GM19023 (cell line): Measurements from ENCODE around the gene RCAN2.

Source experiments
- ATAC-seq: cut with Tn5 transposase; IDR thresholded peaks from one replicate; pipeline ENCODE4 v1.9.1; 2021; ENCODE audit warnings: mild to moderate bottlenecking, moderate library complexity; ENCODE audit not compliant: unreplicated experiment

Gene RCAN2

DNA sequence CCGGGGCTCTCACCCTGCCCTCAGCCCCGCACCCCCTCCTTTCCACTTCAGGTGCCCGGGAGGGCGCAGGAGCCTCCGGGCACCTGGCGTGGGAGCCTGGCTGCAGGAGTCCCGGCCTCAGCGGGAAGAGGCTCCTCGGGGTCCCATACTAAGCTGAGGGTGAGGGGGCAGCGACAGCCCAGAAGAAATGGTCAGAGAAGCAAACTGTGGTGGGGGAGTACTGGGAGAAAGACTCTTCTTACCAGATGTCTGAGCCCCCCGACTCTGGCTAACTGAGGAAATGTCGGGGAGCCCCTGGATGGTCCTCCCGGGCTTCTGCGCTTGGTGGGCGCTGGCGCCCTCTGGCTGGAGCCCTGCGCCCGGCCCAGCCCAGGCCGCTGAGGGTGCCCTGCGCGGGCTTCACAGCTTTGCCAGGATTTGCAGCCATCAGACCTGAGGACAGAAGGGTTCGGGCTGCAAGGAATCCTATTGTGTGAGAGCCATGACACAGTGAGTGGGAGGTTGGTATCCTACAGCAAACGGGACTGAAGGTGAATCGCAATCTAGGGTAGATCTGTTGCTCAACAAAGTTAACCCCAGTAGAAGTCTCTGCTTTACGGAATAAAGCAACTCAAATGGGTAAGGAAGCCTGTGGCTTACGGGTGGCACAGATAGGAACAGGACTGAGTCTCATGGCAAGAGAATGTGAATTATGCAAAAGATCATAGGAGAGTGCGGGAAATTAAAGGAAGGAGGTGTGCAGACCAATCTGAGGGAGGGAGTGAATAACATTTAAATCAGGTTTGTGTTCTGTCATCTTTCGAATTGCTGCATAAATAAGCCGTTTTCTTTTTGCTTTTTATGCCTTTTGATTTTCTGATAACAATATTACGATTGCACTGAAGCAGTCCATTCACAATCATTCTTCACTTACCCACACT is 639 bp upstream of the RCAN2 start:
- no peak for ATAC-seq

DNA sequence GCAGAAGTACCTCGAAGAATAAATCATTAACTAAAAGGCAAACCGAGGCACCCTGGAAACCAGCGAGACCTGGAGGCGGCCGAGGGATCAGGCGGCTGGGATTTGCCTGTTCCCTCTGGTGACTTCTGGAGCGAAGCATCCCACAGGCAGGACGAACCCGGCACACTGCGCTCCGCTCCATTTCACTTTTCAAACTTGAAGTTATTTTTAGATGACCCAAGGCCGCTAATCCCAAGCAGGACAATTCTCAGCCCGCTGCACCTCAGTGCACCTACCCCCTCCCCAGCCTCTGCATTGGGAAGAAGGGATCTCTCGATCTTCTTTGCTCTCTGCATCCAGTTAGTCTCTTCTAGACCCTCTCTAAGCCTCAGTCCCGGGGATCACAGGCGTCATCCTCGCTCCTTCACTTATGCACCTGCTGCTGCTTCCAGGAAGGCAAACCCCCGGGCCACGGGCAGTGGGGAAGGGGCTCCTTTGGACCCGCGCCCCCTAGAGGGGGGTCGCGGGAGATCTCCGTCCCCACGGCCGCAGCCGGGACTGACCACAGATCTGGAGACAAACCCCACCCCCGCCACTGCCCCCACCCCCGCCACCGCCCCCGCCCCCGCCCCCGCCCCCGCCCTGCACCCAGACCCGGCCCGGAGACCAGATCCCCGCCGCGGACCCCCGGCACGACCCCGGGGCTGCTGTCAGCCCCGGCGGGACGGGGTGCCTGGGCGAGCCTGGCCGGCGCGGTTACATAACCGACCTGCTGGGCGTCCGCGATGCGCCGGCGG is 636 bp downstream of the RCAN2 start:
- ATAC-seq = no peak

DNA sequence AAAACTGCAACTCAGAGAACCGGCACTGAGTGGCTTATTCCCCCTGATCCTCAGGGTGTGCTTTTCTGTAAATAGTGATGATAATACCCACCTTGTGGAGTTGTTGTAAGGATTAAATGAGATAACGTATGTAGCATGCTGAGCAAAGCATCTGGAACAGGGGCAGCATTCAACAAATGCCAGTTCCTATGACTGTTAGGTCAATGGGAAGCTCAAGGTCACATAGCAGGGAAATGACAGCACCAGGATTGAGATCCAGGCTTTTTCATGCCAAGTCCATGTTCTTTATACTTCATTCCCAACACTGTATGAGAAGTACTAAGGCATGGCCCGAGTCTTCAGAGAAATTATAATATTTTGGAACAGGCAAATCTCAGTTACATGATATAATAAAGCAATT is 5.1 kb downstream of the RCAN2 start:
- ATAC-seq = no peak

DNA sequence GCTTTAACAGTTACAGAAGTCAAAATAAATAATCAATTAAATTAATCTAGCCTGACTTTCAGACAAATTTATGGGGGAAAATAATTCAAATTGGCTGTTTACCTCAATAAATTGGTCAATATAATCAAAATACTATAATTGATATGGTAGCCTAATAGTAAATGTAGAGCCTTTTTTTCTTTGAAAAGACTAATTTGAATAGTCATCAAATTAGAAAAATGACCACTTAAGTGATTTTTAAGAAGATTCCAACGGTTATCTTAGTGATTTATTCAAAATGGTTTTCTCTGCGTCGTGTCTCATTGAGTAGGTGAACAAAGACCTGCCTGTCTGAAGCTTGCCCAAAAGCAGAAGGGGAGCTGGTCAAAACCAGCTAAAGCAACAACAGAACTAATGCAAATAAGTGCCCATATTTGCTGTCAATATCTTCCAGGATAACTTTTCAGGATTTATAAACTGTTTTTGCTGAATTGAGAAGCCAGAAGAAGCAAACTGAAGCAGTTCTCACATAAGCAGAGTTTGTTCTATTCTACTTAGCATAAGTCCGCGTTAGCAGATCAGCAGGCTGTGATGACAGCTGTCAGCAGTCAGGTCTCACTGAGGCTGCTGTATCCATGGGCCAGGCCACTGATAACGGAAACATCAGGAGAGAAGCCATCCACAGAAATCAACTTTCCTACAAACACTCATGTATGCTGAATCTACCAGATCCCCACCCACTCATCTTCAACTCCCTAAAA is 7.0 kb downstream of the RCAN2 start:
- no peak for ATAC-seq

DNA sequence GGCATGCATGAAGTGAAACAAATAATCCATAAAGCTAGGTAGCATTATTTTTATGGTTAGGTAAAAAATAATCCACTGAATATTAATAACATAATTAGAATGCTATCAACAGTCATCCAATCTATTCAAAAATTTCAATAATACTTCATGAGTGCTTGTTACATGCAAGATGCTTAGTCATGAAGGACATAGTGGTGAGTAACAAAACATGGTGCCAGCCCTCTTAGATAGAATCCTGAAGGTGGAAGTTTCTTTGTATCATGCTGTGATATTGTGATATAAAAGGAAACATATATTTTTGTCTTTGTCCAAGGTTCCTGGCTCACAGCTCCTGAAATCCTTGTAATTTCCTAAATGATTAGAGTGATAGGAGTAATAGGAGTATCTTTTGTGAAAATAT is 14.9 kb downstream of the RCAN2 start:
- no peak for ATAC-seq

DNA sequence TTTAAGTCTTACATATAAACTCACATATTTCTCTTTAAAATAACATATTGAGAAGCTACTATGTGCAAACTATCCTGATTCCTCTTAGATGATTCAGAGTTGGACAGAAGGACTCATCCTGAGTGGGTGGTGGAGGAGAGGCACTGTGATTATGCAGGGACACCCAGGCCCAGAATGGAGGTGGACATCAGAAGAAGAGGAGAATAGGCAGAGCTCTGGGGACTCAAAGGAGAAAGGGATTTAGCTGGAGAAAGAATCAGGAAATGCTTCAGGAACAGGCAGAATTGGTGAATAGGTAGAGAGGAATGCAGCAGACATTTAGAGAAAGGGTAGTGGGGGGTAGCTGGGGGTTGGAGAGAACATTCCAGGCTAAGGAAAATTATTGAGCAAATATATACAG is 17.4 kb downstream of the RCAN2 start:
- no peak for ATAC-seq

DNA sequence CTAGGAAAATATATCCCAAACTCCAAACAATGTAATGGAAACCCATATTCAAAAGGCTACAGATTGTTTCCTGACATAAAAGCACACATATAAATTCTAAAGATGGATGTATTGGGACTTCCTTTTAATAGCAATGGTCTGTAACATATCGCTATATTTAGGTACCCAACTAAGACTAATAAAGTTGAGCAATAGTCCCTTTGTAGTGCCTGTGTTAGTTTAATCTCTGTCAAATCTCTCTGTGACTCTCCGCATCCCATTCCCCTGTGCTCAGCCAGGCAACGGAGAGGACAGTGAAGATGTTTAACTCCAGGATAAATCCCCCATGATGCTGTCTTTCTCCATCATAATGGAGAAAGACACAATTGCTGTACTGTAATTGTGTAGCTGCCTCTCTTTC is 19.0 kb downstream of the RCAN2 start:
- no peak for ATAC-seq

DNA sequence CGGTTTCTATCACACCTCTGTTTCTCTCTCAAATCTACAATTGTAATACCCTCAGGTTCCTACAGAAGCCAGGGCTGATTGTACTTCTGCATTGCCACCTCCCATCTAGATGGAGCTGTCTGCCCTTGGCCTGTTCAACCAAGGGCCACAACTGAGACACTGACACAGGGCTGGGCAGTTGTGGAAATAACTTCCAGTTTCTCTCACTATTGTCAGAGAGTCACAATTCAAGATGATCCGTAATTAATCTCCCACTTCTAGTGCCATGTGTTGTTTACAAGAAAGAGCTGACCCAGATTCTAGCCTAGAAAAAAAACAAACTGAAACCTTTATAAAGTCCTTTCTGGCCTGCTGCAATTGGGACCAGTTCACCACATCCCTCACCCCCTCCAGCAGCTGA is 22.2 kb downstream of the RCAN2 start:
- ATAC-seq = no peak

DNA sequence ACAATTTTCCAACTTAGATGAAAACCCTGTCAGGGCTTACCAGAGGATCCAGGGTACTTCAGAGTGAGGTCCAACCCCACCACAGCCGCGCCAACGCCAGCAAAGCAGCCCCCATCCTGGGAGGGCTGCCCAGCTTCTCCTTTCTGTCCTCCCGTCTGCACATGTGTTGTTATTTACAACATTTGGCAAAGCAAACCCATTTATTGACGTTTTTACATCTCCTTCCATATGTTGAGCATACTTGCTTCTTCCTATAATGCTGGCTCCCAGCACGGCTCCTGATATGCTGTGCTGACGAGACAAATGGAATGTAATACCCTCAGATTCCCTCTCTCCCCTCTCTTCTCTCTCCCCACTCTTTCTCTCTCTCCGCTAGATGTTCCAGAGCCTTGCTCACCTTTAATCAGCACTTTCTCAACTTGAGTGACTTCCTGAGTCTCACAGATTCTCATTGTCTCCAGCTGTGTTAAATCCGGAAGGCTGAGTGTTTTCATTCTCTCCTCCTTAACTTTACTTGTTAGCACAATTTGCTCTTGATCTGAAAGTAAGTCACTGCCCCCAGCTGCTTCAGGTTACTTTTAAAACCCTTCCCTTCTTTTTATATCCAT is 22.7 kb downstream of the RCAN2 start:
- ATAC-seq = no peak

DNA sequence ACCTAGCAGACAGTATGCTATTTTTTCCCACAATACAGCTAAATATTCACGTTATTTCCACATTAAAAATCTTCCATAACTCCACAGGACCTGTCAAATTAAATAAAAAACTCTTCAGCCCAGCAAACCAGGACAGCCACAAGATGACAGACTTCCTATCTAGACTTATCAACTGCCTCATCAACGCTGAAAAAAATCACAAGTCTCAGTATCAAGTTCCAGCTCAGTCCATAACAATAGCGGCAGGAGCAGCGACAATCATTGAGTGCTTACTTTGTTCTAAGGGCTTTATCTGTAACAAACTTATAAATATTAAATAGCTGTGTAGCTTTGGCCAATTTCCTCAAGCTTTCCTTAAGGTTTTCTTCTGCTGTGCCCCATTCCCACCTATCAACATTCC is 24.7 kb downstream of the RCAN2 start:
- no peak for ATAC-seq

DNA sequence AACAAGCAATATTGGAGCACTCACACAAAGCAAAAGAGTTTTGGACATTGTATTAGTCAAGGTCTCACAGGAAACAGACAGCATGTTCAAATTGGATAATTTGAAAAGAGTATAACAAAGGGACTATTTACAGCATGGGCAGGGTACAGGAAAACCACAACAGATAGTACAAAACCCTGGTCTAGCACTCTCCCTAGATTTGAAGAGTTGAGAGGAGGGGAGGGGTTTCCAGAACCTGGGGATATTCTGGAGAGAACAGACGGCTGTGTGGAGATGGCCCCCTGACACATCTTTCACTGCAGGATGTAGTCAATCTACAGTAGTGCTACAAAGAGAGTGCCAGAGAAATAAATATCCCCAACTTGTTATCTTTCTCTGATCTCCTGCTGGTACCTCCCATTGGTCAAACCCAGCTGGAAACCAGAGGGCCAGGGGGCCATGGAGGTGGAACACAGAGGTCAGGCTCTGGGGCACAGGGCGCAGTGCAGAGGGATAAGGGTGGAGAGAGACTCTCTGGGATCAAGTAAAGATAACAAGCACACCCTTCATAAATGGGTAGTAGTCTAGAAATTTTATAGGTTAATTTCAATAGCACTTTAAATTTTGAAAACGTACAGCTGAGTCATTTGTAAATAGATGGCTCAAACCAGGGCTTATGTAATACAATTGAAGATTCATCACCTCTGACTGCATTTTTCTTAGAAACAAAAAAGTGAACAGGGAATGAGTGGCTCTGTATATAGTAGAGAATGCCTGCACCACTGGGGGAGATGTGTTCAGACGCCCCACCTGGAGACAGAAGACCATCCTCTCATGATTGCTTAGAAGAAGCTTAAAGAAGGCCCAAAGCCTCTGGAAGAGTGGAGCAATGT is 25.7 kb downstream of the RCAN2 start:
- no peak for ATAC-seq

DNA sequence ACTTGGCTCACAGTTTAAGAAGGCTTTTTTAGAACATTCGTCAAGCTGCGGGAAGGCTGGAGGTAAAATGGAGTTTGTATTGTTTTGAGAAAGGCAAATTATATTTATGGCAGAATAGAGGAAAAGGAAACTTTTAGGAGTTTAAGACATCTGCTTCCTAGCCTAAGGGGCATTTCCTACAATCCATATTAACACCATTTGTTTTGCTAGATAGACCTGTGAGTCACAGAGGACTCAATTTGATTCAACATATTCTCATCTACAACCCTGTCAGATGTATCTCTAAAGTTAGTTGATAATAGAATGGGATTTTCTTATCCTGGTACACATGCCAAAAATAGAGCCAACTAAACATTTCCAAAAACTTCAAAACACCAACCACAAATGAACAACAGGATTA is 35.0 kb downstream of the RCAN2 start:
- no peak for ATAC-seq

DNA sequence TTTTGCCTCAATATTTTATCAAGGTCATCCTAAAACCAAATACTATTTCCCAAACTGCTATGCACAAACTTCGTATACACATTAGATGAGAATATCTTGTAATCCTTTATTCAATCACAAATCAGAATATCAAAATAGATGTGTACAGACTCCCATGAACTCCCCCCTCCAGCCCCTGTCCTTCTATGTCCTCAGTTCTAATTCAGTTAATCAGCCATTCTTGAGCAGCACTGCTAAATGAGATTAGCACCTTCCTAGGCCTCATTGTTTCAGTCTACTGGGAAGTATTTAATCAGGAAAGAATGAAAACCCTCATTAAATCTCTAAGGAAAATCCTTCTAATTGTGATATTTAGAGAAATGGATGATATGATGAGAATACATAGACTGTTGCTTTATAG is 36.6 kb downstream of the RCAN2 start:
- ATAC-seq = no peak

DNA sequence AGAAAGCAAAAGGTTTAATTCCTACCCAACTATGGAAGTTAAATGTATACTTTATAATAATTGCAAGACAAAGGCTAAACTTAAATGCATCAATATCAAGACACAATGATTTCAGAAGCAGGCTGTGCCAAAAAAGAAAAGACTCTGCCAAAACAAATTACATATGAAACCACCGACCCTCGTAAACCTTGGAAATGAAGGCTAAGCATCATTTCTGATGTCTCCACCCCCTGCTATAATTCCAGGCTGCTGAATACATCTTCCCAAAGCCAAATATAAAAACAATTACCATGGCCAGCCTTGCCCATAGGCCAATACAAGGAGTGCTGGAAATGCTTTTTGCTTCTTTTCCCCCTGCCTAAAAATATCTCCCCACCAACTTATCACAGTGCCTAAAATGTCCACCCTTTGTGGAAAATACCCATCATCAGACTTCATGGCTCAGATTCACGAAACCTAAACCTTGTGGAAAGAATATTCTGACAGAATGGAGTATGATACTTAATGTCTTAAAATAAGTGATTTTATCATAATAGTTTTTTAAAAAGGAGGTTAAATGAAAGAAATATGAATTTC is 37.4 kb downstream of the RCAN2 start:
- no peak for ATAC-seq

DNA sequence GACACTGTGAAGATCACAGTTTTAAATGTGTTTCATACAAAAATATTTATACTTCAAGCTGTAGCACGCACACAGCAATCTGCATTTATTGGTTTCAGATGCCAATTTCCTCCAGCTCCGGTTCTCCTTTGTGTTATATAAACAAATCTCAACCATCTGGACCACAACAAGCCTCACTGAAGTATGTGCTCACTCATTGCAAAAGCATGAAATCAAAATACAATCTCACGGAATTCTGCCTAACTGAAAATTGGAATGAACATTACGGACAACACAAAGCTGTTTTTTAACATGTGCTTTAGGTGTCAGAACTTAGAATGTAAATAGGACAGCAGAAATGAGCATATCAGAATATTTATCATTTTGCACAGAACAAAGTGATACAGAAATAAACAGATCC is 38.0 kb downstream of the RCAN2 start:
- ATAC-seq = no peak

DNA sequence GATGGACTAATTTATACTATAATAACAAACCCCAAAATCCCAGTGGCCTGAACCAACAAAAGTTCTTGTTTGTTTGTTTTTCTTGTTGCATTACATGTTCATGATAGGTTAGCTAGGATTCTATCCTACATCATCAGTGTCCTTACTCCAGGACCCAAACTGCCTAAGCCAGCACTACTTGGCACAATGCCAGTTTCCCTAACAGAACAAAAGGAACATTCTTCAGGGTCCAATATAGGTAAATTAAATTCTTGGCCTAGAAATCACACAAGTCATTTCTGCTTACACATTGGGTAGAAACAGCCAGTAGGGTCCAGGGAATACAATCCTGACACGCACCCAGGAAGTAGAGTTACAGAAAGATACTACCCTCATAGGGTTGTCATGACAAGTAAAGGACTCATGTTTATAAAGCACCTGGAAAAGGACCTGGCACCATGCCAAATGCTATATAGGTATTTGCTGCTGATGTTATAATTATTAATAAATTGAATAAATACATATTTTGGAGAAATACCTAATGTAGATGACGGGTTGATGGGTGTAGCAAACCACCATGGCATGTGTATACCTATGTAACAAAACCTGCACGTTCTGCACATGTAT is 38.8 kb downstream of the RCAN2 start:
- no peak for ATAC-seq

DNA sequence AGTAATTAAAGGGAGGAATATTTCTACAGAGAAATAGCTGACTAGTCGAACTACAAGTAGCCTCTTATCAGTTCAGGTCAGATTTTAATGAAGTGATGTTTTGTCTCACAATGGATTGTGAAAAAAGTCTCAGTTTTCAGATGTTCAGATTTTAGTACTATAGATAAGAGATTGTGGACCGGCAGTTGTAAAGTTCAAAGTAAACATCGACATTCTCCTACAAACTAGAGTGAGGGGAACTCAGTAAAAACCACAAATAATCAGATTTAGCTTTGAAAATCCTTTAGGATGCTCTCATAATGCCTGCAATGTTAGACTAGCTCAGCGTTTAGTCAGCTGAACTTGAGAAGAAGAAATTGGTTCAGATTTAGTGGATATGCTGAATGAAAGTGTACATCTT is 39.9 kb downstream of the RCAN2 start:
- no peak for ATAC-seq

DNA sequence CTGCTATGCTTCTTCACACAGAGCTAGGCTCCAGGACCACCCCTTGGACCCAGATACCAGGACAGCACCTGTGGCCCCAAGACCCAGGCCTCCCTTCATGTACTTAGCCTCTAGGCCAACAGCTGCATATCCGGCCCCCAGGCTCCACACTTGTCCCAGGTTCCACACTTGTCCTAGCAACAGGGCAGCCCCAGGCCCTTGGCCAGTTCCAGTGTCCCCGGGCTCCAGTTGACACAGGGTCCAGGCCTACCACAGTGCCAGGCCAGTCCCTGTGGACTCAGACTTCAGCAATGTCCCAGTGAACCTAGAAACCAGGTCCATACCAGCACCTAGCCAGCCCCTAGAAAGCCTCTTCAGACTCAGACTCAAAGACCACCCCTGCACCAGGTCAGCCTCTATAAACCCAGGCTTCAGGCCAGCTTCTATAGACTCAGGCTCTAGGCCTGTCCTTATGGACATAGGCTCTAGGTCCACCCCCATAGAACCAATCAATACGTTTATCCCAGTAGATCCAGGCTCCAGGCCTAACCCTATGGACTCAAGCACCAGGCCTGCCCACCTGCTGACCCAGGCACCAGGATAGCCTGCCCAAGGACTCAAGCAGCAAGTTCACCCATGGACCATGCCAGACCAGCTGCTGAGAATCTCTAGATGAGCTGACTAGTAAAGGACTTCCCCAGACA is 46.3 kb downstream of the RCAN2 start:
- ATAC-seq = no peak

DNA sequence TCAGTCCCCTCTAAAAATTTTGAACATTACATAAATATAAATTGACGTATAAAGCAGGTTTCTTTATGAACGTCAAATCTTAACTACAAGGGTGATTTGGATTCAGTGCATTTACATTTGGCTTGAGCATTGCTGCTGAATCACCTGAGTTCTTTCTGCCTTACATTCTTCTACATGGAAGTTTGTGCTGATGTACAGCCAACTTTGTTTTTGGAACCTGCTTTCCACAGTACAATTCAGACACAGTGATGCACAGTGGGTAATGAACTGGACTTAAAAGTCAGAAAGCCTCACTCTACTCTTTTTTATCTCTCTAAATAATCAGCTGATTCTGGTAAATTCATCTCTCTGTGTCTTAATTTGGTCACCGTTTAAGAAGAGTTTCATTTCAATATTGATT is 47.6 kb downstream of the RCAN2 start:
- ATAC-seq = no peak
